ENCODE measurements around the gene KCNK5. TPM values are rescaled to one million over a fixed set of nuclear protein-coding genes. Genes with fewer than 3 reads are reported as not detected.

KCNK5 gene
- total and polyA plus RNA-seq, 11 donors, result 0.08 to 2.1 (median 0.27) TPM

DNA sequence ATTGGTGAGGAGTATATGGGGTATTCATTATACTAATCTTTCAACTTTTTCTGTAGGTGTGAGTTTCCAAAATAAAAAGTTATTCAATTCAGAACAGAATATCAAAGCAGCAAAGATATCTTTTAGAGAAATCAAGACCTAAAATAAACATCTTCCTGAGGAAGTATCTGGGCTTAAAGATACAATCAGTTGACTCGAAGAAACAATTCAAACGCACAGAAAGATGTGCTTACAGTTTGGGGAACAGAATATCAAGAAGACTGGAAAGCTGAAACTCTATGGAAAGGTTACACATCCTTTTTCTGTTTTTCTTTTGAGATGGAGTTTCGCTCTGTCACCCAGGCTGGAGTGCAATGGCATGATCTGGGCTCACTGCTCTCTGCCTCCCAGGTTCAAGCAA lies 78.1 kb downstream of the KCNK5 start:
- intact Hi-C loops (cut with DNase I), result no loop called here
- 50 to 62% (median 52%) methylated on average over 3 of the region's 3 CpGs for WGBS, 4 donors
- TF ChIP-seq POLR2A (IDR thresholded peaks at IDR 0.05) (no peak), CTCF (IDR thresholded peaks at IDR 0.05) (no peak)
- peaks cover 0 to 31% (median 9%) of the 10 kb centered on the region in 9 donors for H3K27me3 ChIP-seq
- DNase-seq (no peak), ATAC-seq (no peak)
- H3K9me3 ChIP-seq, result no peaks in the 10 kb centered on the region
- no peaks in the 10 kb centered on the region for H3K4me1 ChIP-seq
- peak overlapping the region in 1 of 12 donors; percentile 12 for H3K27ac ChIP-seq
- no peaks in the 10 kb centered on the region for H3K36me3 ChIP-seq
- H3K4me3 ChIP-seq, result no peak overlapping the region

DNA sequence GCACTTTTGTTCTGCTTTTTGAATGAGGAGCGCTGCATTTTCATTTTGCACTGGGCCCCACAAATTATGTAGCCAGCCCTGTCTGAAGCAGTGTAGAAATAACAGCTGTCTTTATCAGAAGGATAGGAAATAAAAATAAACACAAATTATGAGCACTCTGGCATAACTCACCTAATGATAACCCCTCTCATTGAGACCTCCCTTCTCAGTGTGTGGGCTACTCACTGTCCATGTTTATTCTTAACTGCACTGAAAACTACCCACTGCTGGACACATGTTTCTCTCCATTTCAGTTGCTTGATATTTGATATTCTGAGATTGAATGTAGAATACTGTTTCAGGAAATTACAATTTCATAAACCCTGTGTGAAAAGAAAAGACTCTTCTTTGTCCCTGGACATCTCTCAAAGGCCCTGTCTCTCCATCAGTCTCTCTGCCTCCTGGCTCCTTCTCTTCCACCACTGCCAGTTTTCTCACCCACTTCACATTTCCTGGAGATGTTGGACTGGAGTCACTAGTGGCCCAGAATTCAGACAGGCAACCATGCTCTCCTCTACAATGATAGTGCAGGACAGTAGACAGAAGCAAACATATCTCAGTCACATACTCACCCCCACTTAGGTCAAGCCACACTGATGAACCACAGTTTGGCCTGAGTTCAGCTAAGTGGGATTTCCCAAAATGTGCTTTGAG lies 84.6 kb downstream of the KCNK5 start:
- peaks cover 0 to 22% (median 7%) of the 10 kb centered on the region in 9 donors for H3K27me3 ChIP-seq
- WGBS, 4 donors, result 83 to 94% (median 90%) methylated on average over 1 of the region's 1 CpG
- H3K4me1 ChIP-seq, result peaks cover 0 to 8% (median 0%) of the 10 kb centered on the region in 12 donors
- DNase-seq (no peak), ATAC-seq (no peak)
- no peak overlapping the region for H3K4me3 ChIP-seq
- H3K27ac ChIP-seq, result peak overlapping the region in 1 of 12 donors; percentile 12
- intact Hi-C loops (cut with DNase I), result no loop called here
- H3K9me3 ChIP-seq, result no peaks in the 10 kb centered on the region
- TF ChIP-seq POLR2A (IDR thresholded peaks at IDR 0.05) (no peak), CTCF (IDR thresholded peaks at IDR 0.05) (no peak)
- H3K36me3 ChIP-seq, result no peaks in the 10 kb centered on the region

DNA sequence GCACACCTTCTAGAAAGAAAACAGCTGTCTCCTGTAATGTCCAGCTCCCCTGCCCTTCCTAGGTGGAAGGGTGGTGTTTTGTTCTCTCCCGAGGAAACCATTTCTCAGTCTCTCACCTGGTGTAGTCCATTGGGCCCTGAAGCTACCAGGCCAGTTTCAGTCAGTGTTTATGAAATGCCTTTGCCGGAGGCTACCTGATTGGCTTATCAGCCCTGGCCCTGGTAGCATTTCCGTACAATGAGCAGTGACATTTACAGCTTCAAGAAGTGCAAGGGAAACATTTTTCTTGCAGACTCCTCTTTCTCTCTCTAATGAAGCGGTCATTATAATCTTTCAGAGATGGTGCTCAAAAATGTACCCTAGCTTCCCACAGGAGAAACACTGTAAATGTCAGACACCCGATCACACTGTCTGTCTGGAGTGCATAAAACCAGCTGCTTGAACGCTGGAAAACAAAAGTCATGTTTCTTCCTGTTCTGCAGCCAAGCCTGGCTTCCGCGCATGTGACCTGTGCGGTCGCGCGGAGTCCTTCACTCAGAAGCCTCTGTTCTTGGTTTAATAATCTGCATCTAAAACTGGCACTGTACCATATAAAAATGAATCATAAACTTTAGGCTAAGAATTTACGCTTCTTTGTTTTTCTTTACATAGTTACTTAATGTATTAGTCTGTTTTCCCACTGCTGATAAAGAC lies 85.9 kb downstream of the KCNK5 start:
- DNase-seq, result no peak
- intact Hi-C loops (cut with DNase I), result no loop called here
- Histone ChIP-seq H3K27me3 (peaks cover 0 to 16% (median 5%) of the 10 kb centered on the region in 9 donors), H3K4me3 (peak overlapping the region in 1 of 12 donors; percentile 0), H3K36me3 (no peaks in the 10 kb centered on the region), H3K9me3 (peaks cover 0 to 11% (median 5%) of the 10 kb centered on the region in 12 donors), H3K4me1 (peaks cover 0 to 8% (median 0%) of the 10 kb centered on the region in 12 donors), H3K27ac (peak overlapping the region in 4 of 12 donors; percentile 16 to 44 (median 32))
- 46 to 76% (median 64%) methylated on average over 13 of the region's 13 CpGs for WGBS, 4 donors
- TF ChIP-seq POLR2A (IDR thresholded peaks at IDR 0.05), result no peak
- no peak for TF ChIP-seq CTCF (IDR thresholded peaks at IDR 0.05)
- ATAC-seq, result no peak

GRCh38 chr6:39140556-39141167 lies 88.6 kb downstream of the KCNK5 start:
- H3K4me3 ChIP-seq, result no peak overlapping the region
- H3K27me3 ChIP-seq, result peaks cover 0 to 4% (median 0%) of the 10 kb centered on the region in 9 donors
- H3K36me3 ChIP-seq, result no peaks in the 10 kb centered on the region
- 47 to 56% (median 51%) methylated on average over 7 of the region's 7 CpGs for WGBS, 4 donors
- peak overlapping the region in 5 of 12 donors; percentile 13 to 66 (median 49) for H3K27ac ChIP-seq
- peak in 3 of 5 donors; percentile 36 to 54 (median 54) for DNase-seq
- peak in 3 of 4 donors; percentile 74 to 94 (median 86) for ATAC-seq
- TF ChIP-seq CTCF (IDR thresholded peaks at IDR 0.05), result no peak
- TF ChIP-seq POLR2A (IDR thresholded peaks at IDR 0.05), result no peak
- peaks cover 0 to 8% (median 0%) of the 10 kb centered on the region in 12 donors for H3K4me1 ChIP-seq
- intact Hi-C loops (cut with DNase I), result no loop called here
- peaks cover 0 to 20% (median 11%) of the 10 kb centered on the region in 12 donors for H3K9me3 ChIP-seq
